Measurements from ENCODE around the gene OR1K1. TPM values are rescaled to one million over a fixed set of nuclear protein-coding genes. Genes with fewer than 3 reads are reported as not detected.

The OR1K1 gene
- total RNA-seq, 1 experiment from 2014 or later = not detected

DNA sequence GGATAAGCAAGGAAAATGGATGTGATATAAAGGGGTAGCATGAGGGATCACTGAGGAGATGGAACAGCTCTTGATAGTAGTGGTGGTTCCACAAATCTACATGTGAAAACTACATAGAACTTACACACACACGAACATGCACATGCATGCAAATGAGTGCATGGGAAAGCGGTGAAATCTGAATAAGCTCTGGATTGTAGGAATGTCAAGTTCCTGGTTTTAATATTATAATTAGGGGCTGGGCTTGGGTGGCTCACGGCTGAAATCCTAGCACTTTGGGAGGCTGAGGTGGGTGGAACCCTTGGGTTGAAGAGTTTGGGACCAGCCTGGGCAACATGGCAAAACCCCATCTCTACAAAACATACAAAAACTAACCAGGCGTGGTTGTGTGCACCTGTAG is 41.6 kb downstream of the OR1K1 start:
- Histone ChIP-seq H3K9me3 (ENCODE audit: low read depth, low read length, poor library complexity, severe bottlenecking) (no peaks in the 10 kb centered on the region), H3K27ac (ENCODE audit: low read depth, low read length, poor library complexity, severe bottlenecking) (no peak overlapping the region), H3K27me3 (replicated peaks; ENCODE audit: insufficient read depth, low read depth, low read length, poor library complexity) (no peaks in the 10 kb centered on the region), H3K4me3 (ENCODE audit: low read depth, low read length, poor library complexity, severe bottlenecking) (no peak overlapping the region), H3K4me1 (ENCODE audit: insufficient read depth, low read length, poor library complexity, severe bottlenecking) (no peaks in the 10 kb centered on the region), H3K36me3 (ENCODE audit: insufficient read depth, low read length, poor library complexity, severe bottlenecking) (peaks cover 11% of the 10 kb centered on the region)
- ChIA-PET POLR2A (ENCODE audit: low non-redundant PET) (no interaction called here), CTCF (no interaction called here)
- no peak for TF ChIP-seq EZH2 (IDR thresholded peaks at IDR 0.05; ENCODE audit: borderline replicate concordance, low read depth, low read length, poor library complexity, severe bottlenecking)
- TF ChIP-seq, protein P1, sequence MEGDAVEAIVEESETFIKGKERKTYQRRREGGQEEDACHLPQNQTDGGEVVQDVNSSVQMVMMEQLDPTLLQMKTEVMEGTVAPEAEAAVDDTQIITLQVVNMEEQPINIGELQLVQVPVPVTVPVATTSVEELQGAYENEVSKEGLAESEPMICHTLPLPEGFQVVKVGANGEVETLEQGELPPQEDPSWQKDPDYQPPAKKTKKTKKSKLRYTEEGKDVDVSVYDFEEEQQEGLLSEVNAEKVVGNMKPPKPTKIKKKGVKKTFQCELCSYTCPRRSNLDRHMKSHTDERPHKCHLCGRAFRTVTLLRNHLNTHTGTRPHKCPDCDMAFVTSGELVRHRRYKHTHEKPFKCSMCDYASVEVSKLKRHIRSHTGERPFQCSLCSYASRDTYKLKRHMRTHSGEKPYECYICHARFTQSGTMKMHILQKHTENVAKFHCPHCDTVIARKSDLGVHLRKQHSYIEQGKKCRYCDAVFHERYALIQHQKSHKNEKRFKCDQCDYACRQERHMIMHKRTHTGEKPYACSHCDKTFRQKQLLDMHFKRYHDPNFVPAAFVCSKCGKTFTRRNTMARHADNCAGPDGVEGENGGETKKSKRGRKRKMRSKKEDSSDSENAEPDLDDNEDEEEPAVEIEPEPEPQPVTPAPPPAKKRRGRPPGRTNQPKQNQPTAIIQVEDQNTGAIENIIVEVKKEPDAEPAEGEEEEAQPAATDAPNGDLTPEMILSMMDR (conservative IDR thresholded peaks at IDR 0.05; ENCODE audit: low read depth, low read length) = no peak
- intact Hi-C loops (cut with micrococcal nuclease; ENCODE audit: unreplicated experiment) = no loop called here
- no peak for DNase-seq (ENCODE audit: low spot score)
- BruUV-seq (replicated peaks) = no TSS peak

DNA sequence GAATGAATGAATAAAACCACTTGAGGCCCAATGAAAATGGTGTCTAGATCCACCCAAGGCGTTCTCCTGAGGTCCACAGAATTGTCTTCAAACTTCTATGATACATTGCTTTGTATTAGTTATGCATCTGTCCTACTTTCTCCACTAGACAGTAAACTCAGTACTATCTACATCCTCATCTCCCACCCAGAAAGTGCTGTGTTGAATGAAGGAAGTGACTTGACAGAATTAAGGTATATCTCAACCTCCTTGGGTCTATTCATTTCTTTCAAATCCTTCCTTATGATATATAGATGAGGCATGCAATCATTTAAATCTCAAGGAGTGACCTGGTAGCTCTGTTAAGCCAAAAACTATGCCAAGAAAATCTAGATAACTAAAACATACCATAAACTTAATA is 44.2 kb downstream of the OR1K1 start:
- Histone ChIP-seq H3K4me3 (ENCODE audit: low read depth, low read length, poor library complexity, severe bottlenecking) (no peak overlapping the region), H3K27ac (ENCODE audit: low read depth, low read length, poor library complexity, severe bottlenecking) (no peak overlapping the region), H3K27me3 (replicated peaks; ENCODE audit: insufficient read depth, low read depth, low read length, poor library complexity) (no peaks in the 10 kb centered on the region), H3K4me1 (ENCODE audit: insufficient read depth, low read length, poor library complexity, severe bottlenecking) (no peaks in the 10 kb centered on the region), H3K9me3 (ENCODE audit: low read depth, low read length, poor library complexity, severe bottlenecking) (no peaks in the 10 kb centered on the region), H3K36me3 (ENCODE audit: insufficient read depth, low read length, poor library complexity, severe bottlenecking) (peaks cover 34% of the 10 kb centered on the region)
- CTCF ChIA-PET = no interaction called here
- intact Hi-C loops (cut with micrococcal nuclease; ENCODE audit: unreplicated experiment) = no loop called here
- TF ChIP-seq EZH2 (IDR thresholded peaks at IDR 0.05; ENCODE audit: borderline replicate concordance, low read depth, low read length, poor library complexity, severe bottlenecking) = no peak
- TF ChIP-seq, protein P1 (conservative IDR thresholded peaks at IDR 0.05; ENCODE audit: low read depth, low read length) = no peak
- no TSS peak for BruUV-seq (replicated peaks)
- POLR2A ChIA-PET (ENCODE audit: low non-redundant PET) = no interaction called here
- DNase-seq (ENCODE audit: low spot score) = no peak

DNA sequence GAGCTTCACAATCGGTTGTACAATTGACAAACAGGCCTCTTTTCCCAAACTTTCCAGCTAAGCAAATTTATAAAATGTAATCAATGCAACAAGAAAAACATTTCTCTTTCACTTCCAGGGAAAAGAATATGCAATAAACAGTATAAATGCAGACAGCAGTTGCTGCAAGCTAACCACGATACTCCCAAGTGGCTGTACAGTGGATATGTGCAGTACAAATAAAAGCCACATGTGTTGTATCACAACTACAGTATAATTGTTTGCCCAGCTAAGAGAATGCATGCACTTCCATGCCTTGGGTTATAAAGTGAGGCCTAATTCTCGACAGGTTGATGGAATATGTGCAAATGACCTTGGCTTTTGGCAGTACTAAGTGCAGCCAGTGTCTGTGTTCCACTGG is 45.2 kb downstream of the OR1K1 start:
- Histone ChIP-seq H3K36me3 (ENCODE audit: insufficient read depth, low read length, poor library complexity, severe bottlenecking) (peaks cover 42% of the 10 kb centered on the region), H3K4me1 (ENCODE audit: insufficient read depth, low read length, poor library complexity, severe bottlenecking) (no peaks in the 10 kb centered on the region), H3K27ac (ENCODE audit: low read depth, low read length, poor library complexity, severe bottlenecking) (no peak overlapping the region), H3K9me3 (ENCODE audit: low read depth, low read length, poor library complexity, severe bottlenecking) (no peaks in the 10 kb centered on the region), H3K27me3 (replicated peaks; ENCODE audit: insufficient read depth, low read depth, low read length, poor library complexity) (no peaks in the 10 kb centered on the region), H3K4me3 (ENCODE audit: low read depth, low read length, poor library complexity, severe bottlenecking) (no peak overlapping the region)
- TF ChIP-seq, protein P1 (conservative IDR thresholded peaks at IDR 0.05; ENCODE audit: low read depth, low read length) = no peak
- no peak for TF ChIP-seq EZH2 (IDR thresholded peaks at IDR 0.05; ENCODE audit: borderline replicate concordance, low read depth, low read length, poor library complexity, severe bottlenecking)
- POLR2A ChIA-PET (ENCODE audit: low non-redundant PET) = no interaction called here
- no TSS peak for BruUV-seq (replicated peaks)
- CTCF ChIA-PET = no interaction called here
- intact Hi-C loops (cut with micrococcal nuclease; ENCODE audit: unreplicated experiment) = no loop called here
- DNase-seq (ENCODE audit: low spot score) = no peak

Measured in A673 (cell line).